Activated T-helper 9 cell treated with anti-CD3 and anti-CD28 coated beads, Interleukin-2, amount 50 U/mL, for 16 hours (primary cell): ENCODE results near the gene ADAMTS15.

Experiments
- DNase-seq: peaks from one replicate; pipeline ENCODE4 v3.0.0-alpha.2; 2020; ENCODE audit warnings: low read depth

The ADAMTS15 gene

DNA sequence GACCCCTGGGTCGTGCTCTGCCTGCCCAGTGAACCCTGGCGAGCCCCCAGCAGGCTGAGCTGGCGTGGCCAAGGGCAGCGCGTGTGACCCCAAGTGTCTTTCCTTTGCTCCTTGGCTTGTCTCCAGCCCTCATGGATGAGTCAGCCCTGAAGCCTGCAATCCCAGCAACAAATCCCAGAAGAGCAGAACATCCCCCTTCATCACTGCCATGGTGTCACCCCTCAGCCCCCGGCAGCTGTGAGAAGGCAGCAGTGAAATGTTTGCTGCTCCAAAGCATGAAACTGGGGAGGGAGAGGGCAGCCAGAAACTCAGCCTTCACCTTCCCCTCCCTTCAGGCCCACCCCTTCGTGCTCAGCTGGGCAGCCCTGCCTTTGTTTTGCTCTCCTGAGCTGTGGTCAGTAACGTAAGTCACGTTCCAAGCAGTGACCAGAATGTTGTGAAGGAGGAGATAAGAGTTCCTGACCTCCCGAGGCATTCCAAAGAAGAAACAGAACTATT, 29.8 kb downstream of the ADAMTS15 start:
- DNase-seq = no peak

DNA sequence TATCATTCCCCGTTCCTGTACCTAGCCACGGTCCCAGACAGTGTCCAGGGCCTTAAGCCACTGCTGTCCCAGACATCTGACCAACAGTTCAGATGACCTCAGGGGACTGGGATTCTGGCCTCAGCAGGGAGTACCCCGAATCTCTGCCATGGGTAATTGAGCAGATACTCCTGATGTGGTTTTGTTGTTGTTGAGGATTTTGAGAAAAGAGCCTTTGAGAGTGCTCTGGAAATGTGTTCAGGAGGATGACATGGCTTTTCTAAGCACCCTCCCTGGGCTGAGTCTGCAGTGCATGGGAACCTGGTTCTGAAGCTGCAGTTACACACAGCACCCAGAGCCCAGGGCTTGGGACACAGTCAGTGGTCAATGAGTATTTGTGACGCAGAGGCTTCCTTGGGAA, 30.4 kb downstream of the ADAMTS15 start:
- no peak for DNase-seq

DNA sequence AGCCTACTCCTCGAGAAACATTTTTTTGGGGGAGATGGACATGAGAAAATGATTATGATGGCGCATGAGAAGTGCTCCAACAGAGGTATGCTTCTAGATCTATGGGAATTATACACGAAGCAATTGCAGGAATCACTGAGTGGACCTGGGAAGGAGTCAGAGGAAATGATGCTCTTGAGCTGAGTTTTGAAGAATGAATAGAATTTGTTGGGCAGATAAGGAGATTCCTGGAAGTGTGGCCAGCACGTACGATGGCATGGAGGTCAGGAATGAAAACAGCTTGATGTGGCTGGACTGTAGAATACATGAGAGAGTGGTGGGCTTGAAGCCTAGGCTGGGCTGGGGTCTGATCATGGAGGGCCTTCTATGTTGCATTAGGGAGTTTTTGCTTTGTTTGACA, 31.7 kb downstream of the ADAMTS15 start:
- no peak for DNase-seq

DNA sequence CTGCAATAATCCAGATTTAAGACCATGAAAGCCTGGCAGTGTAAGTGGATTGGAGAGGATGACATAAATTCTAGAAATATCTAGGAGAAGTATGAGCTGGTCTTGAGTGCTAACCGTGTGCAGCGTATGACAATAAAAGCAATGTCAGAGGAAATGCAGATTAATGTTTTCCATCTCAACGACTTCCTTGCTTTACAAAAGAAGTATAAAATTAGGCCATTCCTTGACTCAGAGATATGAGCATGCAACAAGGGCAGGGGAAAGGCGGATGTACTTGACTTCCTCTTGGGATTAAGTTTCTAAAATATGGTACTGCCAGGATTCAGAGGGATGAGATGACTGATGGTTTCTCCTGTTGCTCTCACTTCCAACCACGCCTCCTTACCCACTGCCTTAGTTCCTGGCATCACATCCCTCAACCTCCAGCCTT, 32.3 kb downstream of the ADAMTS15 start:
- no peak for DNase-seq

DNA sequence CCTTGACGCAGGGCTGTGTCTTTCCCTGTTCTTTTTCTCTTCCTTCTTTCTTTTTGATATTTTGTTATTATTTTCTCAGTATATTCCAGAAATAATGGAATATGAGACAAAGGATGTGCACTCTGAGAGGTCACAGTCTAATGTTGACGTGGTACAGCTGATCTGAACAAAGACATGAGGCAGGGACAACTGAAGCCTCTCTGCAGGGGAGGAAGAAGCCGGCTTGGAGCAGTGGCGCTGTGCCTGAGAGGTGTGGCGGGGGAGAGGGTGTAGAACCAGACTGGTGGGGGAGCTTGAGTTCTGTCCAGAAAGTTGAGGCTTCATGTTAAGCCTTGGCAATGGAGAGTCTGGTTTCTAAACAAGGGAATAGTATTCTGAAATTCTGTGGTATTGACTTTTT, 34.7 kb downstream of the ADAMTS15 start:
- no peak for DNase-seq

DNA sequence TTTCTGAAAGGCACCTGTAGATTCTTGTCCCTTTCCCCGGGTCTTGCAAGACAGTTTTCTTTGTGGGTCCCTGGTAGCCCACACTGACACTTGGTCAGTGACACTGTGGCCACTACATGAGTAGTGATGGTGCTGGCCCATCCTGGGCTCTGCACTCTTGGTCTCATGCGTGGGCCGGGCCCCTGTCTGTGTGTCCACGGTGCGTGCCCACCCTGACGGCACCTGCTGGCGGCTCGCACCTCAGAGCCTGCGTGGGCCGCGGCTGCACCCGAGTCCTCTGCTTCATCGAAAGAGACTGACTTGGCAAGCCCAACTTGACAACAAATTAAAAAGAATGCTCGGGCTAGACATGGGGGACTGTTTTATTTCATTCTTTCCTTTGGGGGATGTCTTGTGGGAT, 37.5 kb downstream of the ADAMTS15 start:
- DNase-seq = no peak

DNA sequence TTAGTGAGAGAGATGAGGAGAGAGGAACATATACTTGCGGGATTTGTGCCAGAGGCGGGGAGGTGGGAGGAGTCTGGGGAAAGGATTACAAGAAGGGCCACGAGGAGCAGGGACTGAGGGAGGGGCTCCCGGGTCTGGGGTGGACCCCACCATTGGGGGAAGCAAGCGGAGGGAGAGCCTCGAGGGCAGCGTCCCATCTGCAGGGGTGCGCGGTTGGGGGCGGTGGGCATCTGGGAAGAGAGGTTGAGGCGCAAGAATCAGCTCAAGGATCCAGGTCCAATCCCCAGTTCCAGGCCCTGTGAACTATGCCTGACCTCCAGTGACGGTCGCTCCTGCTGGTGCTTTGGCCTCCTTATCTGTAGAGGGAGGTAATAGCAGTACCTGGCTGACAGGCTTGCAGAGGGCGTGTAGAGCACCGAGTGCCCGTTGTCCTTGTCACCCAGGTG, 38.0 kb downstream of the ADAMTS15 start:
- no peak for DNase-seq

DNA sequence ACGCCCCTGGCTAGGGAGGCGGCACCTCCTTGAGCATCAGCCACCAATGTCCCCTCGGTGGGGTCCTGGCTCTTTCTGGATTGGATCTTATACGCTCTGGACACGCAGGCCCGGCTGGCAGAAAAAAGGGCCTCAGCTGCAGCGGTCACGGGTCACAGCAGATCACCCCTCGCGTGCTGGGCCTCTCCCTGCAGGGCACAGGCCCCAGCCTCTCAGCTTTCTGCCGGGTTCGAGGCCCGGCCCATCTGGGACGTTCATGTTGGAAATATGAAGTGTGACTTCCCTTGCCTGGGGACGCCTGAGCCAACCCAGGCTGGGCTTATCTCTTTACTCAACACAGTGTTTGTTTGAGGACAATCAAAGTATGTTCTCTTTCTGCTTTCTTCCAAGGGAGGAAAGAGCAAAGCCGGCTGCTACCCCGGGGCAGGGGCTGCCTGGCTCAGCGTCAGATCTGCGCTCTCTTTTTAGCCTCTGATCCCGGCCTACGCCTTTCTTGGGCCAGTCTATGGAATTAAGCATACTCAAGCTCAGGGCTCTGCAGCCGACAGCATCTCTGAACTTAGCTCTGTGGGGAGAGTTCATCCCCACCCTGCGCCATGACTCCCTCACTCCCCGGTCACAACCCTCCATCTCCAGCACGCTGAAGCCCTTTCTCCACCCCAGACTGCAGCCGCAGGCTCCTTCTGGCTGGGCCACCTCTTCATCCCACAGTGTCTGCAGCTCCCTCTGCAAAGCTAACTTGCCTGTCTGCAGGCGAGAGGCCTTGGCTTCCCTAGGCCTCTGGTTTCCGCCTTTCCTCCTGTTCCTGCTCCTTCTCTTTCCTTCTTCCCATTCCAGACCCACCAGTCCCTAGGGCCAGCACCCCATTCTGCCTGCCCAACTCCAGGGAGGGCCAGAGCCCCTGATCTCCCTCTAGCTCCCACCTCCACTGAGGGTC, 38.8 kb downstream of the ADAMTS15 start:
- DNase-seq = no peak

DNA sequence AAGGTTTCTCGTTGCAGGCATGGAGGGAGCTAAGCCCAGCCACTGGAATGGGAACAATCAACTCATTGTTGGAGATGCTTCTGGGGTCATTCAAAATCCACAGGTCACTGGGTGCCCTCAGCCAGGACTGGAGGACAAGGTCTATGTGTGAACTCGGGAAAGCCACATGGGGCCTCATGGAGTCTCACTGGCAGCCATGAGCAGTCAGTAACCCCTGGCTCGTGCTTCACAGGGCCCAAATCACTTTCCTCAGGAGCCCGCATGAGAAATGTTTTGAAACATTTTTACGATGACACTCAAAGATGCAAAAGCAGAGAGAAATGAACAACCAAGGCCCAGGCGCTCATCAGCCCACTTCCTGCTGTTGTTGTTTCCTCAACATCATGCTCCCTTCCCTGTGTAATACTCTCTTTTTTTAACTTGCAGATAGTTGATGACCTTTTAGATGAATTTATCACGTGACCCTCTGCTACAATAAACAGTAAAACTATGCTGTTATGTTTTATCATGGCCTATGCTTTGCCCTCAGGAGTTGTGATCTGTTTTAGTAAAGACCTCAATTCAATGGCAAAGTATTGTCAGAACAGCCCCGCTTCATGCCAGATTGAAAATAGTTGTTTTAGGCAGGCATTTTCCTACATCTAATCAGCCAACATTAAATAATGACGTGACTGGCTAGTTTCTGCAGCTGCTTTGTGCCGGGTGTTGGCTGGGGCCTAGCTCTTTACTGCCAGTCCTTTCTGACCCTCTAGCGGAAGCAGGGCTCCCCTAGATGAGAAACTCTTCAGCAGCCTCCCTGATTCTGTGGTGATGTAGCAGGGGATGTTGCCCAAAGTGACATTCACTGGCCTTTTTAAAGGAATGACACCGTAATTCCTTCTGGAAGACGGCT, 39.7 kb downstream of the ADAMTS15 start:
- DNase-seq = no peak

DNA sequence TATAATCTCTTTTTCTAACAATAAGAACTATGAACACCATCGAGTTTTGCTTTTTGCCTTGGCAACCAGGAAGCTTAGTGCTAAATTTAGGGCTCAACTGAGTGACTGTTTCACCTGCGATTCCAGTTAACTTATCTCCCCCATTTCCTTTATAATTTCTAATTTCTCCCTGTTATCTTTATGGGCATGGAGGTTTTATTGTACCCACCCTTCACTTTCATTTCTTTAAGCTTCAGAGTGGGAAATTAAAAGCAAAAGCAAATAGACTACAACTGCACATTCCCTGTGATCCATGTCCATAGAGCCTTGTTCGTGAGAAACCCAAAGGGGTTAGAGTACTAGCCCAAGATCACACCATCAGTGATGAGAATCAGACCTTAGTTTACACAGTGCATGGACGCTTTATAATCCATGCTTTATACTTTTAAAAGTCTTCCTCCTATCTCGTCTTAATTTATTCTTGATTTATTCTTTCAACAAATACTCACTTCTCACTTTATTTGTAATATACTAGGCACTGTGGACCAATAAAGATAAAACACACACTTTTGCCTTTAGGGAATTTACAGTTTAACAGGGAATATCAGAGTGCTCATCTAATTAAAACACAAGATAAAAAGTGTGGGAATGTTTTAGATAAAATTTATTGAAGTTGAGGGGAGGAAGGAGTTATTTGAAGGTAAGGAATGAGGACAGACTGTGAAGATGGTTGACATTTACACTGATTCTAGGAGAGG, 40.6 kb downstream of the ADAMTS15 start:
- no peak for DNase-seq

DNA sequence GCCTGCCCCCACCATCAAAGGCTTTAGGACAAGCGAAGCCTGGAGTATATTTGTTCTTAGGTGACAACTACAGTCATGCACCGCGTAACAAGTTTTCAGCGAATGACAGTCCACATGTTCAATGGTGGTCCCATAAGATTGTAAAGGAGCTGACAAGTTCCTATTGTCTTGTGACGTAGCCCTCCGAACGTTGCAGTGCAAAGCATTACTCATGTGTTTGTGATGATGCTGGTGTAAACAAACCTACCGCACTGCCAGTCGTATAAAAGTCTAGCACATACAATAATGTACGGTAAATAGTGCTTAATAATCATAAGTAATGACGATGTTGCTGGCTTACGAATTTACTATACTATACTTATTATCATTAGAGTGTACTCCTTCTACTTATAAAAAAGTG, 41.3 kb downstream of the ADAMTS15 start:
- DNase-seq = no peak

DNA sequence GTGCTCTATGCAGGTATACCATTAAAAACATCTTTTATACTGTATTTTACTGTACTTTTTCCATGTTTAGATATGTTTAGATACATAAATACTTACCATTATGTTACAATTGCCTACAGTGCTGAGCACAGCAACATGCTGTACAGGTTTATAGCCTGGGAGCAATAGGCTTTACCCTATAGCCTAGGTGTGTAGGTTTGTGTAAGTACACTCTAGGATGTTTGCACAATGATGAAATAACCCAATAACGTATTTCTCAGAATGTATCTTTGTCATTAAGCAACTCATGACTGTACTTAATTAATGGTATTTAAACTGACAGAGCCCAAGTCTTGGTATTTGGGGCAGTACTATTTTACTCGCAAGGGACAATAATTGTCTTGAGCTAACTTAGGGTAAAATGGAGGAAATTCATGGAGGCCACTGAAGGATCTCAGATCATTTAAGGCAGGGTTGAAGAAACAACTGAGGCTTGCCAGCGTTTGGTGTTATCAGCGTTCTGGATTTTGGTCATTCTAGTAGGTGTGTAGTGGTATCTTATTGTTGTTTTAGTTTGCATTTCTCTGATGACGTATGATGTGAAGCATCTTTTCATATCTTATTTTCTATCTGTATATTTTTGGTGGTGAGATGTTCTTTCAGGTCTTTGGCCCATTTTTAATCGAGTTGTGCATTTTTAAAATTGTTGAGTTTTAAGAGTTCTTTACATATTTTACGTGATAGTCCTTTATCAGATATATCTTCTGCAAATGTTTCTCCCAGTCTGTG, 42.4 kb downstream of the ADAMTS15 start:
- no peak for DNase-seq

DNA sequence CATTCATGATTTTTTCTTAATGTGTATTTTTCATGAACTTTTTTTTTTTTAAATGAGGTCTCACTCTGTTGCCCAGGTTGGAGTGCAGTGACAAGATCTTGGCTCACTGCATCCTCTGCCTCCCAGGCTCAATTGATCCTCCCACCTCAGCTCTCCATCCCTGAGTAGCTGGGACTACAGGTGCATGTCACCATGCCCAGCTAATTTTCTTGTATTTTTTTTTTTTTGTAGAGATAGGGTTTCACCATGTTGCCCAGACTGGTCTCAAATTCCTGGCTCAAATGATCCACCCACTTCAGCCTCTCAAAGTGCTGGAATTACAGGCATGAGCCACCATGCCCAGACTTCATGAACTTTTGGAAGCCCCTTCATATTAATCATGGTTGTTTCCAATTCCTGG, 49.7 kb downstream of the ADAMTS15 start:
- no peak for DNase-seq

DNA sequence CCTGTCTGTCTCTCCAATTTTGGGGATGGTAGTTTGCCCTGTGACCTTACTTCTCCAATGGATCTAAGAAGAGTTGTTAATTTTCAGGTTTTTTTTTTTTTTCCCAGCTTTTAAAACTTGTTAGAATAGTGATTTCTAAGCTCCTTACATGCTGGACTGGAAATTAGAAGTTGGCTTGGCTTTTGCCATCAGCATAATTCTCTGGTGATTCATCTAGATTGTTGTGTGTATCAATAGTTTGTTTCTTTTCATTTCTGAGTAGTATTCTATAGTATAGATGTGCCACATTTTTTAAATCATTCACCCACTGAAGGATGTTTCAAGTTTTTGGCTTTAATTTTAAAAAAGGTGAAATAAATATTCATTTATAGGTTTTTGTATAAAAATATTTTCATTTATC, 51.4 kb downstream of the ADAMTS15 start:
- DNase-seq = no peak

DNA sequence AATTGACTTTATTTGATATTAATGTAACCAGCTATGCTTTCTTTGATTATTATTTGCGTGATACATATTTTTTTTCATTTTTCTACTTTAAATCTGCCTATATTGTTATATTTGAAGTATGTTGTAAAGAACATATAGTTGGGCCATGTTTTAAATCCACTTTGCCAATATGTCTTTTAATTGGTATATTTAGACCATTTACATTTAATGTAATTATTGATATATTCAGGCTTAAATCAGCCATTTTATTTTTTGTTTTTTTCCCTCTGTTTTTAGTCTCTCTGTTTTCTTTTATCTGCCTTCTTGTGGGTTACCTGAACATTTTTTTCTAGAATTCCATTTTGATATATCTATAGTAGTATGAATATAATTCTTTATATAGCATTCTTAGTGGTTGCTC, 55.9 kb downstream of the ADAMTS15 start:
- DNase-seq = no peak

DNA sequence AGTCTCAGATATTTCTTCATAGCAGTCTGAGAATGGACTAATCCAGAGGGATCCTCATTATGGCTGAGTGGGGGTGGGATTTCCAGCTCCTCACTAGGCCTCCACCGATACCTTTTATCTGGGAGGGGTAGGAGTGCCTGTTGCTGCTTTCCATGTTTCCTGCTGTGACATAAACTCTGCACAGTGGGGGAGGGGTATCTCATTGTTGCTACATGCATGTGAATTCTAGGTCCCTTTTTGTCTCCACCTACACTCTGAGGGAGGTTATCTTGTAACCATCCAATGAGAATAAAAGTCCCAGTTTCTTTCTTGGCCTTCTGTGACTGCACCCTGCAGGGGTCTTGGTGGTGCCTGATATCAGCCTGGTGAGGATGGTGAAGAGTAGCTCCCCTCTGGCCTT, 60.5 kb downstream of the ADAMTS15 start:
- no peak for DNase-seq

DNA sequence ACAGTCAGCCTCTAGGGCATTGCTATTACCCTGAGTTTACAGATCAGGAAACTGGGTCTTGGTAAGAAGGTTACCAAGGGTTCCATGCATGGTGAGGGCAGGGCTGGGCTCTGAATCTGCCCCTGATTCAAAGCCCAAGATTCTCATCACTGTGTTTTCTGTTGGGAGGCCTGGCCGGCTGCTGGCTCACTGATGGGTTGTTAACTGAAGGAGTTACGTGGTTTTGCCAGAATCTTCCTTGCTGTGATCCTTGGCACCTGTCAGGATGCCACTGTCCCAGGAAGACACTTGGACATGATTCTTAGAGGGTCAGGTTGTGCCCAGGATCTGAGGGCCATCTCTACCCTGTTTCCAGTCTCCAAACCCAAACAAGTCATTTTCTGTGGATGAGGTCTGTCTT, 61.5 kb downstream of the ADAMTS15 start:
- no peak for DNase-seq

DNA sequence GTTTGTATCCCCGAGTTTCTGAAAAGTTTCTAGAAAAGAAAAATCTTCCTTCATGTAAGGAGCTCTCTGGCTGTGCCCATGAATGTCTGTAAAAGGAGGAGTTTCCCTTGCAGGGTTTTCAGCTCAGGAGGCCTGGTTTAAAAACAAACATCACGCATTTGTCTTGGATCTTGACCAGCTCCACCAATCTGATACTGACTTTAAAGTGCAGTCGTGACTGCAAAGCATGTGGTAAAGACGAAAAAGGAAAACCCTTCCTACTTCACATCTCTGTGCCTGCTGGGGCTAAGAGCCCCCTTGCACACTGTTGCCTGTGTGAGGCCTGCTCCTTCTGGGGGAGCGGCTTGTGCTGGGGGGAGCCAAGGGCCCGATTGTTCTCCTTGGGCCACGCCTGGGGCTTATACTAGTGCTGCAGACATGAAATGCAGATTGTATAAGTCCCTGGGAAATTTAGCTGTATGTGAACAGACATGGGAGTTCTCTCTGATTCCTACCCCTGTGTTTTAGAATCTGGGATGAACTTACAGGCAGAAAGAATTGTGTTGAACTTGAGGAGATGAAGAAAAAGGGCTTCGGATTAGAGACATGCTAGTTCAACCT, 62.1 kb downstream of the ADAMTS15 start:
- DNase-seq = no peak

DNA sequence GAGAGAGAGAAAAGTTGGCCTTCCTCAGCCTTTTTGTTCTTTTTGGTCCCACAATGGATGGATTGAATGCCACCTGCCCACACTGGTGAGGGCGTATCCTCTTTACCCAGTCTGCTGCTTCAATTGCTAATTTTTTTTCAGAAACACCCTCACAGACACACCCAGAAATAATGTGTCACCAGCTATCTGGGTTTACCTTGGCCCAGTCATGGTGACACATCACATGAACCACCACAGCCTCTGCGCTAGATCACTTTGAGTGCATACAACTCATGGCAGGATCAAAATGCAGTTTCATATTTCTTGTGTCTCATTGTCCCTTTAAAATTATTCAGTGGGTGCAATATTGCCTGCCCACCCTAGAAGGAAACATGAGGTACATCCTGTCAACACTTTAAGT, 63.3 kb downstream of the ADAMTS15 start:
- no peak for DNase-seq

DNA sequence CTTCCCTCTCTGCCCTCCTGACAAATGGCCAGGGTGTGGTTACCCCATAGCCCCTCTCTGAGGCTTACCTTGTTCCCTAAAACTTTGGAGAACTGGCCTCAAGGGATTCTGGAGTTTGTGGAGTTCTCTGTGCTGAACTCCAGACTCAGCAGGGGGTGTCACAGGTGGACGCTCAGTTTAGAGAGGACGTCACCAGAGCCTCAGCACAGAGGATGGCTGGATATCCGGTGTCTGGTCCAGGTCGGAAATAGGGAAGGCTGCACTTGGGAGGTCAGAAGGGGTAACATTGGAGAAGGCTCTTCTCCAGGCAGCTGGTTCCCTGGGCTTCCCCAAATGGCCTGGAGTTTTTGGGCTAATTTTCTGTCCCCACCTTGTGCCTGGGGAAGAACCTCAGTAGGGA, 64.2 kb downstream of the ADAMTS15 start:
- no peak for DNase-seq

DNA sequence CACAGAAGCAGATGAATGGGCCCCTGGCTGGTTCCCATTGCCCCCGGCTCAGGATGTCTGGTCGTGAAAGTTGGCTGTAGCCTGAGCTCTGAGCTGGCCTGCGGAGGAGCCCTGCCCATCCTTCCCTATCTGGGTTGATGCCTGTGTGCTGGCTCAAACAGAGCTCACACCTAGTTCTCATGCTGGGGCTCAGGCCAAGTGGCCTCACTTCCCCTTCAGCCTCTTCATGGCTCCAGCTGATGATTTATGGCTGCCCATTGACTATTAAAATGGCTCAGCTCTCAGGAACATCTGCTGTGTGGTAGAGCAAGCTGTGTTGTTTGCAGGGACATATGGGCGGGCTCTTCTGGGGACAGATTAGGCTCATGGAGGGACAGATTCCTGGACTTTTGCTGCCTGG, 64.7 kb downstream of the ADAMTS15 start:
- no peak for DNase-seq
